HG03139 (cell line): ENCODE data around the gene SRGAP3.
A peak's percentile ranks its signal among the peaks of the same experiment; 100 is the strongest.

Experiments used
- ATAC-seq: cut with Tn5 transposase; IDR thresholded peaks from one replicate; pipeline ENCODE4 v1.9.1; 2021; ENCODE audit not compliant: unreplicated experiment

SRGAP3 gene

DNA sequence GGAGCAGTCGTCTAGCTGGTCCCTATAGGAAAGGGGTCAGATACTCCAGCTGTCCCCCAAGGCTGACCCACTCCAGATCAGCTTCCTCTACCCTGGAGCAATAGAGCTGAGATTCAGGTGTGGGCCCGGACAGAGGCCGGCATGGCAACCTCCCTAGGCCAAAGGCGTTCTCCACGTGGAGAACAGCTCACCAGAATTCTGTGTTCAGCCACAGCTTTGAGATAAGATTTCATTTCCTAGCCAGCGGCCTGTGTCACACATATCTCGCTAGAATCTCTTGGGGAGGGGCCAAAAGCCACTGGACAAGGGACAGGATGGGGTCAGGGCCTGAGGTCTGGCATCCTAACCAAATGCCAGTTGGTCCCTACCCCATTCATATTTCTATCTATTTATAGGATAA, 20.1 kb downstream of the SRGAP3 start:
- no peak for ATAC-seq

DNA sequence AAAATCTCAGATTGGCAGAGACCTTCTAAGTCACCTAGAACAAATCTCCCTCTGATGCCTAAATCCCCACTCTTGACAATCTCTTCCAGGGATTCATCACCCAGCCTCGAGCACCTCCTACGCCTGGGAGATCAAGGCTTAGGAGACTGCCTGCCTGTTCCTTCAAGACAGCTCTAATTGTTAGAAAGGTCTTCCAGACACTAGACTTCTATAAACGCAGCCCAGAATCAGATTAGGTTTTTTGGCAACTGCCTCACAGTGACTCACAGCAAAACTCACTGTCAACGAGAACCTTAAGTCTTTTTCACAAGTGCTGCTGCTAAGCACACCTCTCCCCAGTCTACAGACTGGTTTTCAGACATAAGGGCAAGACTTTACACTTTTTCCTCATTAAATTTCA, 23.1 kb downstream of the SRGAP3 start:
- ATAC-seq: no peak

DNA sequence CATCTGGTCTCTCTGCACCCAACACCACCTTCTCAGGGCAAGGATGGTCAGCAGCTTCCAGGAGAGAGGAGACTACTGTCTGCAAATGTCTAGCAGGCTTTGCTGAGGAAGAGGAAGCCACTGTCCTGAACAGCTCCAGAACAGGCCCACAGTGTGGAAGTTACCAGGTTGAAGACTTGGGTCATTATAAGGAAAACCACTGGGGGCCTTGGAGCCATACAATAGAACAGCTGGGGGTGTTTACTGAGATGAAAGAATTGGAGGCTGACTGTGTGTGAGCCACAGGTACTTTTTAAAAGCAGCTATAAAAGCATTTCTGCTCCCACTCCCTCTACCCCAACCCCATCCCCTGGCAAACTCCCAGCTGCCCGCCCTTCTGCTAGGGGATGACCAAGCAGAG, 24.2 kb downstream of the SRGAP3 start:
- ATAC-seq: no peak

DNA sequence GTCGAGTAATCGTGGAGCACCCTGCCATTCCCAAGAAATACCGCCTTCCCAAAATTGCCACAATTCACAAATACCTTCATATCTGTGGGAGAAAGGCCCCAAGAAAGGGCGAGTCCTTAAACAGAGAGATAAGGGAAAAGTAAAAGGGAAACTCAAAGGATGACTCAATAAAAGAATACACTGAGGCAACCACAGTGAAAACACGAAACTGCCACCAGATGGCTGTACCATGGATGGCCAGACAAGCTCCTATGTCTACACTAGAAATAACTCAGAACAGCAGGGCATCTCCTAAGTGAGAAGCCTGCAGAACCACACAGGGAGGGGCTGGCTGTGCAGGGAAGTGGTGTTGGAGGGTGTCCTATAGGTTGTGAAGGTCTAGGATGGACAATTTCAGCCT, 25.0 kb downstream of the SRGAP3 start:
- peak; percentile 81 for ATAC-seq

DNA sequence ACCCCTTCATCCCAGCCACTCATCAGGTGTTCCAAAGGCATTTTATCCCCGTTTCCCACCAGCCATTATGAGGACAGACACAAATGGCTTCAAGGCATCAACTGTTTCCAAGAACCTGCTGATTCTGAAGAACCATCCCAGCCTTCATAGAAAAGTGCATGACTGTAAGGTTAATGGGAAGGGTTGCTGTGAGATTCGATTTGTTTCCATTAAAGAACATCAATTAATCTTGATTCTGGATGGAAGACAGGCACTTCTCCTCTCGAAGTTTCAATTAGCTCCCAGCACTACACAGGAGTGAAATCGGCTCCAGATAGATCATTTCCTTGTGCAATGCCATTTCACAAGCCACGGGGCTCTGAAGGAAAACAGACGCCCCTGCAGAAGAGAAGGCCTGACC, 25.8 kb downstream of the SRGAP3 start:
- ATAC-seq: no peak

DNA sequence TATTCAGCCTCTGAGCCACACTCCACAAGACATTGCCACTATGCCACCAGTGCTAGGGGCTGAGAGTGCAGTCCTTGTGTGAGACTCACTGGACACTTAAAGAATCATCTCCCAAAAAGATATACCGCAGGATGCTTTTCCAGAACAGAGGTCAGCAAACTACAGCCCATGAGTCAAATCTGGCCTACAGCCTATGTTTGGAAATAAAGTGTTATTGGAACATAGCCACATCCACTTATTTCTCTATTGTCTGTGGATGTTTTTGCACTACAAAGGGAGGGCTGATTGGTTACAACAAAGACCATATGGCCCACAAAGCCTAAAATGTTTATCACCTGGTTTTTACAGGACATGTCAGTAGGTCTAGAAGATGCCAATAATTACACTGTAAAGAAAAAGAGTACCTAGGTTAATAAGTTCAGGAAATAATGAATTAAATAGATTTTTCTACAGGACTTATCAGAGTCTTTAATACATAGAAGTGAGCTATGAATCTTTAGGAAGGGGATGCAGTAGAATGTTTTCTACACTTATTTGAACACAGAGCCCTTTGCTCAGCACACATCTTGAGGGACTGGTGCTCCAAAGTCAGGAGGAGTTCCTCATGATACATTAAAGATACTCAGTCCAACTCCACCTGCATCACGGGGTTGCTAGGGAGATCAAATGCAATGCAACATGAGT, 26.3 kb downstream of the SRGAP3 start:
- ATAC-seq: no peak

DNA sequence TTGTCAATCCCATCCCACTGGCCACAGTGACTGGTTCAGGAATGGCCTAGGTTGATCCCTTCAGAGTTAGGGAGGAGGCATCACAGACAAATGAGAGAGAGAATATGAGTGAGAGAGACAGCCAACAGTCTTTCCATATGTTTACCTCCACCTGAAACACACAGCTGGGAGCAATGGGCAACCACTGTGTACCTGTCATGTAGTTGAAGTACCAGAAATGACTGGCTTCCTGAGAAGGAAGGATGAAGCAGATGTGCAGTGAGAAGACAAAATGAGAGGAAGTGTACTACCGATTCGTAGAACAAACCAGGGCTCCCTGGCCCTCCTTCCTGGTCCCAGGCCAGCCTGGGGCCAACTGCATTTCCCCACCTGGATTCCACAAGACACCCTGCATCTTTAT, 27.4 kb downstream of the SRGAP3 start:
- ATAC-seq: no peak

DNA sequence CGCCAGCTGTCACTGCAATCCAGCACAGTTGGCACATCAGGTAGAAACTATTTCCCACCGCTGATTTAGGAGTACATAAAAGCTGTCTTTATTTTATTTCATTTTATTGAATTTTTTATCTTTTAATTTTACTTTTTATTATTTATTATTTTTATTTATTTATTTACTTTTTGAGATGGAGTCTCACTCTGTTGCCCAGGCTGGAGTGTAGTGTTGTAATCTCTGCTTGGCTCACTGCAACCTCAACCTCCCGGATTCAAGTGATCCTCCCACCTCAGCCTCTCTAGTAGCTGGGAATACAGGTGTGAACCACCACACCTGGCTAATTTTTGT, 31.0 kb downstream of the SRGAP3 start:
- ATAC-seq: no peak

DNA sequence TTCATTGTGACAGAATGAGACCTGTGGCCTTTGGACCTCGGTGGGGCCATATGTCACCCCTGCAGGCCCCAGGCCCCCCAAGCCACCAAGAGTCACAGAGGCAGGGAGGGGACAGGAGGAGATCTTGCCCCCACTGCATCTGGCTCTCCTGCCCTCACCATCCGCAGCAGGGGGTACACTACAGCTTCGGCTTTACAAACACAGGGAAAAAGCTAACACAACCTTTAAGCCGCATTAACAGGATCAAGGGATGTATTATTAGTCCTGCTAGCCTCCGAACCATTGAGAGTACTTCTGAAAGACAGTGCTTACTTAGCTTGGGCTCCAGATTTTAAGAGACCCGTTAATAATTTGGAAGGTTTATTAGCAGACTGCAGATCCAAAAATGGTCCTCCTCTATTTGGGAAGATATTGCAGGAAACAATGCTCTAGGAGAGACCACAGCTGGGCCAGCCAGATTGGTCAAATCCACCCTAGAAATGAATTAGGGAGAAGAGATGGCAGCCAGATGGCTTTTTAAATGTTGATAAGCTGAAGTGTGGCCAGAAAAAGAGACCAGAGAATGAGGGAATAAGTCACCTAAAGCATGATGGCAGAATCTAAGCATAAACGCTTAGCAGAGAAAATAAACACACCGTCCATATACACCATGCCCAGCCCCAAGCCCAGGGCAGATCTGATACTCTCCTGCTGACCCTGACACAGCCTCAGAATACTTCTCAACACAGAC, 31.5 kb downstream of the SRGAP3 start:
- ATAC-seq: no peak

DNA sequence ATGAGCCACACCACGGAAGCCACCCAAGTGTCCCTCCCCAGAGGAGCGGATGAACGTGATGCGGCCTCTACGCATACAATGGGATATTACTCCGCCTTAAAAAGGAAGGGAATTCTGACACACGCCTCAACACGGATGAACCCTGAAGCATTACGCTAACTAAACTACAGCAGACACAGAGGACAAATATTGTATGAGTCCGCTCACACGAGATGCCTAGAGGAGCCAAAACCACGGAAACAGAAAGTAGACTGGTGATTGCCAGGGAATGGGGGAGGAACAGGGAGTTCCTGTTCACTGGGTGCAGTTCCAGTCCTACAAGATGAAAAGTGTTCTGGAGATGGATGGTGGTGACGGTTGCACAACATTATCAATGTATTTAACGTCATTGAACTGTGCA, 32.7 kb downstream of the SRGAP3 start:
- ATAC-seq: no peak

DNA sequence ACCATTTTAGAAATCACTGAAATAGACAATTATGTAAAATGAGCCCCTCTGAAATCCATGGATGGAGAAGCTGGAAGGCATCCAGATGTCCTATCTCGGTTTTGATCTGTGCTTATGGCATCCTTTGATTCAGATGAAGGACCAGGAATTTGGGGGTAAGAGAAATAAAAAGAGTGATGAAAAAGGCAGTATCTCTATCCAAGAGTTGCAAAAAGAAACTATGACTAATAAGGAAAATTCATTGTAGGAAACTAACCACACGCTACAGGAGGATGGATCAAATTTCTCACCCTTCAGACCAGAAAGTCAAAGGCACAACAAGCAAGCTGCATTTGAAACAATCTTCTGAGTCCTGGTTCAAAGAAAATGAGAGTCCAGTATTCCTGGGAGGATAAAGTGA, 34.8 kb downstream of the SRGAP3 start:
- ATAC-seq: no peak

DNA sequence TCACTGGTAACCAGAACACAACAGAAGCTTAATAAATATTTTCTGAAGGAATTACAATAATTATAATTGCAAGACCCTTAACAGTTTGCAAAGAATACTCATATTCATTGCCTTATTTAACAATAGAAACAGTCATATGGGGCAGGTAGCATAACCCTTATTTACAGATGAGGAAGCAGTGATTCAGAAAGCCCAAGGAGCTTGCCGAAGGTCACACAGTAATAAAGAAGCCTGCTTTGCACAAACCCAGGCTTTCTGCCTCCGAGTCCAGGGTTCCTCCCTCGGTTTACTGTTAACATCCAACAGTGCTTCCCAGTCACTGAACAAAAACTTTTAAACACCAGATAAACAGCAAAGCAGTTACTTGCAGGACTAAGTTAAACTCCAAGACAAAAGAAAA, 35.3 kb downstream of the SRGAP3 start:
- no peak for ATAC-seq

DNA sequence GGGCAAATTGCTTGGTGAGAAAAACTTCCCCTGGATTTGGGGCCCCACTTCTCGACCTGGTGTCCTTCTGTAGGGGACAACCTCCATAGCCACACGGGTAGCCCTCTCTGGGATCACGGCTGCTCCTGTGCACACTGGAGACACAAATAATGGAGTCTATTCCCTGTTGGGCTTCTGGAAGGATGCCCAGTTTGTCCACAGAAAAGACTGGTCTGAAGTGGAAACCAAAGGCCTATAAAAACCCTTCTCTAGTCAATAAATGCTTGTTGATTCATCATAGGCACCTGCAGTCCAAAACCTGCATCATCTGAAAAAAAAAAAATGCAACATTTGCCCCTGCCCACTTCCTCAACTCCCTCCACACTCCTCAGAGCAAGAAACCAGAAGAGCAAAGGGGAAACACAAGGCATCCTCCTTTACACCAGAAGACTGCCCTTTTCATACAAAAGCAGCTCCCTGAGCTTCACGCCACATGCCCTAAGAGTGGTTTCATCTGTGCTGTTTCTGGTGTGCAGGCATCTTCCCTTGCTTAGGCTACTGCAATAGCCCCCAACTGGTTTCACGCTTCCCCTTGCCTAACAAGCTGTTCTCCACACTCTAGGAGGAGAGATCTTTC, 36.3 kb downstream of the SRGAP3 start:
- no peak for ATAC-seq

DNA sequence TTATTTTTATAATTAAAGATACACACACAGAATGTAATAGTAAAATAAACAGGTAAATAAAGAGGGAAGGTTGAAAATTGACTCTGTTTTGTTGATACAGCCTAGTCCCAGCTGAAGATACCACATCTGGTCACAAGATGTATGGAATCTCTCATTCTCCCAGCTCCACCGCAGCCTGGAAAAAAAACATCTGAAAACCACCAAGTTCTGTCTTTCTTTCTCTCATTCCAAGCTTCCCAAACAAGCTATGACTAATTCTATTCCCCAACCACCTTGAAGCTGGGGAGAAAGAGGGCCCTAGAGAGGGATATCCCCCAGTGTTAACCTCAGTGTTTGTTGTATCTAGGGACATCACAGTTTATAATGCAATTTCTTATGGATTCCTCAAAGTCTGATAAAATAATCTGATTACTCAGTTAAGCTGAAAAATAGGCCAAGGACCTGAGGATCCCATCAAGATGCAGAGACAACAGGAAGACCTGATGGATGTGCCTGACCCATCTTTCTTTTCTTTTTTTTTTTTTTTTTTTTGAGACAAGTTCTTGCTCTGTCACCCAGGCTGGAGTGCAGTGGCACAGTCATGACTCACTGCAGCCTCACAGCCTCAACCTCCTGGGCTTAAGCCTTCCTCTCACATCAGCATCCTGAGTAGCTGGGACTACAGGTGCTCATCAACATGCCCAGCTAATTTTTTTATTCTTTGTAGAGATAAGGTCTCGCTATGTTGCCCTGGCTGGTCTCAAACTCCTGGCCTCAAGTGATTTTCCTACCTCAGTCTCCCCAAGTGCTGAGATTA, 38.1 kb downstream of the SRGAP3 start:
- ATAC-seq: no peak

DNA sequence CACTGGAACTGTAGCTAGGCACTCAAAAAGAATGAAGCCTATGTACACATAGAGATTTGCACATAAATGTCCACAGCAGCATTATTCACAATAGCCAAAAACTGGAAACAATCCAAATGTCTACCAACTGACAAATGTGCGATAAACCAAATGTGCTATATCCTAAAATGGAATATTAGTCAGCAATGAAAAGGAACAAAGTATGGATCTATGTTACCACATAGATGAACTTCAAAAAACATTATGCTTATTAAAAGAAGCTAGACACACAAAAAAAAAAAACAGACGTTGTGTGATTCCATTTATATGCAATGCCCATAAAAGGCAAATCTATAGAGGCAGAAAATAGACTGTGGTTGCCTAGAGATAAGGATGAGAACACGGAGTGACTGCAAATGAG, 39.7 kb downstream of the SRGAP3 start:
- ATAC-seq: no peak

DNA sequence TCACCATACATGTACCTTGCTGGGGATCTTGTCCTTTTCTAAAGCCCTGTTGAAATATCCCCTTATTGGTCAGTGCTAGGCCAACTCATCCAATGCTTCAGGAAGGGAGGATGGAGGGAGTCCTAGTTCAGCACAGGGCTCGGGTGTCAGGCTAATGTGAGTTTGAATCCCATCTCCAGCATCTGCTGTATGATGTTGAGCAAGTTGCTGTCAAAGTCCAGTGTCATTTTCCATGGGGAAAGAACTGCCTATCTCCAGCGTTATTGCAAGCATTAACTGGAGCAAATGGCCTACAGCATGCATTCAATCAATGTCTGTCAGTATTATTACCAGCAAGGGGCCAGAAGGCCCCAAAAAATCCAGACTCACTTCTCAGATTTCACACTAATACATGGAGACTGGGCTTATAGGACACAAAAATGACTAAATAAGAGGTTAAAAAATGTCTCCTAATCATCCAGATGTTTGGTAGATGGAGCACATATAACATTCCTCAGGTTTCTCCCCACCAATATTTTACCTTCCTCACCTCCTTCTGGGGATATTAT, 40.8 kb downstream of the SRGAP3 start:
- no peak for ATAC-seq

DNA sequence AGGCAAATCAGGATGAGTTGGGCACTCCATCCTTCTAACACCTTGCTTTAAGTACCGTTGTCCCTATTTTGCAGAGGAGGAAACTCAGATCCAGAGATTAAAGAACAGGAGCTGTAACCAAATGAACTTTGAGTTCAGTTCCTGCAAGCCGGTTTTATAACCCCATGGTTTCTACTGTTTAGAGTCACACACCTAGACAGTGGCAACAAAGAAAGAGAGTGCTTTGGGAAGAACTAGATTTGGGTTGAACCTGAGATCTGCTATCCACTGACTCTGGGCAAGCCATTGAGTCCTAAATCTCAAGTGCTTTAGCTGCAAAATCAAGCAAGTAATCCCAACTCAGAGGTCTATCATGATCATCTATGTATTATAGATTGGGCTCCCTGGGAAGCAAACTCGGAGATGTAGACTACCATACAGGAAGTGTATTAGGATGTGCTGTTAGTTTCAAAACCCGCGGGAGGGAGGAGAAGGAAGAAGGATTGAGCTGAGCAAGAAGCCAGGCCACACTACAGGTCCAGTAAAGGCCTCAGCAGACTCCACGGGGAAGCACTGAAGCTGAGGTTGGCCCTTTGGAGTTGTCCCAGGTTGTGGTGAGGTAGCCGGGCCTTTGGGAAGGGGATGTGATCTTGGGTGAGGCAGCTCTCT, 42.2 kb downstream of the SRGAP3 start:
- ATAC-seq: no peak

DNA sequence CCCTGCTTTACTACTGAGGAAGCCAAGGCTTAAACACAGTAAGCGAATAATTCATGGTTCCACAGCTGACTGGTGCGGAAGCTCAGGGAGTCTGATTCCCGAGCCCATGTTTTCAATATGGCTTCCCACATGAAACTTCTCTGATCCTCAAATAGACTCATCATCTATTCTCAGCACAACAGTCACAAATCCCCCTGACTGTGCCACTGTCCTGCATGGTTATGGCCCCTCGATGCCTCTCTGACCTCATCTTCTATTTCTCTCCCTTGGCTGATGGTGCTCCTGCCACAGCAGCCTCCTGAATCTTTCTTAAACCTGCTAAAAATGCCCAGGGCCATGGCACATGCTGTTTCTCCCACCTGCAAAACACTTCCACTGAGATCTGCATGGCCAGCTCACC, 43.2 kb downstream of the SRGAP3 start:
- no peak for ATAC-seq

DNA sequence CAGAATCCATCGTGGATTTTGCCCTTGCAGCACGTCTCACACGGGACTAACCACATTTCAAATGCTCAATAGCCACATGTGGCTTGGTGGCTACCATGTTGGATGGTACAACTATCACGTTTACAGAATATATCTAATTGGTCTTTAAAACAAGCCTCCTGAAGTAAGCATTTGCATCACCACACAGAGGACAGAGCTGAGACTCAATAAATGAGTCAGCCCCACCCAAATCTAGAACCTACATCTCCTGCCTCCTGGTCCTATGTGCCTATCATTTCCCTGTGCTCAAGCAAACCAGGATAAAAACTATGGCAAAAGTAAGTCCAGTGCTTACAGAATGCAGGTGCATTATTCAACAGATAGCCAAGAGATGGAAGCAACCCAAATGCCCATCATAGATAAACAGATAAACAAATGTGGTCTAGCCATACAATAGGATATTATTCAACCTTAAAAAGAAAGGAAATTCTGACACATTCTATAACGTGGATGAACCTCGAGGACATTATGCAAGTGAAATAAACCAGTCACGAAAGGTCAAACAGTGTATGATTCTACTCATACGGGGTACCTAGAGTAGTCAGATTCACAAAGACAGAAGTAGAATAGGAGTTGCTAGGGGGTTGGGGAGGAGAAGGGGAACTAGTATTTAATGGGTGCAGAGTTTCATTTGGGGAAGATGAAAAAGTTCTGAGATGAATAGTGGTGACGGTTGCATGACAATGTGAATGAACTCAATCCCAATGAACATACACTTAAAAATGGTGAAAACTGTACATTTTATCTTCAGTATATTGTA, 43.9 kb downstream of the SRGAP3 start:
- no peak for ATAC-seq
